ENCODE data around the gene STOML1. TPM values are rescaled to one million over a fixed set of nuclear protein-coding genes. Genes with fewer than 3 reads are reported as not detected.

Gene STOML1
- total RNA-seq, 1 donor from 2014 or later = 15.0 TPM

DNA sequence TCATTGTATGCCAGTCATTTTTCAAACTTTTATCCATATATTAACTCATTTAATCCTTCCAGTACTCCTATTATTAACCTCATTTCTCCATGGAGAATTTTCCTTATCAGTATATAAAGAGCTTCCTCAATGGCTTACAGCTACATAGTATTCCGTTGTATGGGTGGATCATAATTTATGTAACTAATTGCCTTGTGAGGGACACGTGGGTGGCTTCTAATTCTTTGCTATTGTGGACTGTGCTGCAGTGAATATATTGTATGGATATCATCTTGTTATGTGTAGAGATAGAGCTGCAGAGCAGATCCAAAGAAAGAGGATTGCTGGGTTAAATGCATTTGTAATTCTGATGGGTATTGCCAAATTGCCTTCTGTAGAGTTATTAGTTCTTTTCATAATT is 27.6 kb upstream of the STOML1 start:
- DNase-seq (ENCODE audit: low spot score) = no peak

DNA sequence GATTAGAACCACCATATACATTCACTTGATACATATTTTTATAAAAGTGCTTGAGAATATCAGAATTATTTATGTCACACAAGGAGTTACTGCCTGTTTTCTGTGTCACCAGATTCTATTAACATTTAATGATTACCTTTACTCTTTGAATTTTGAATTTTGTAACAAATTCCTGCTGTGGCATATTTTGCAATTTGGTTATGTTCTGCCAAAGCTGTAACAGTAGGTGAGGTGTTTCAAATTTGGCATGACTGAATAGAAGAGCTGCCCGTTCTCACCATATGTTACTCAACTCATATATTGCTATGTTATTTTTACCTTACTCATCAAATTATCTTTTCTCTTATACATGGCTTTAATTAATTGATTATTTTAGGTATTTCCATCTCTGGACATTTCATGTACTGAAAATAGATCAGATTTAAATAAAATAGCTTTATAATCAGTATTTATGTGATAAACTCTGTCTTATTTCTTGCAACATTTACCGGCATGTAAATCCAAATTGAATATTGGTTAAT is 21.3 kb upstream of the STOML1 start:
- DNase-seq (ENCODE audit: low spot score) = no peak

DNA sequence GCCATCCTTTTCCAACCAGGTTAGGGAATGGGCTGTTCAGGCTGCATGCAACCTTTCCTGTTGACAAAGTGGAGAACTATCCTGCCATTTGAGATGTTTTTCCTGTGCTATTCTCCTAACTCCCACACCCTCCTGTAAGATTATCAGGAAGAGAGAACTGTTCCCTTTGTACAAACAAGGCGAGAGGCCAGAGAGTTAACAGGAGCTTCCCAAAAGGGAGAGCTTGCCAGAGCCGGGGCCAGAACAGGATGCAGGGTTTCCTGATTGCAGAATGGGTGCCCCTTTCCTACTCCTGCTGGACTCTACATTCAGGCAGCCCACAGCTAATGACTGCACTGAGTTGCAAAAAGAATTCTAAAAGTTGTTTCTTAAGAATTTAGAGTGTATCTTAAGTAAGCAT is 19.5 kb upstream of the STOML1 start:
- no peak for DNase-seq (ENCODE audit: low spot score)

DNA sequence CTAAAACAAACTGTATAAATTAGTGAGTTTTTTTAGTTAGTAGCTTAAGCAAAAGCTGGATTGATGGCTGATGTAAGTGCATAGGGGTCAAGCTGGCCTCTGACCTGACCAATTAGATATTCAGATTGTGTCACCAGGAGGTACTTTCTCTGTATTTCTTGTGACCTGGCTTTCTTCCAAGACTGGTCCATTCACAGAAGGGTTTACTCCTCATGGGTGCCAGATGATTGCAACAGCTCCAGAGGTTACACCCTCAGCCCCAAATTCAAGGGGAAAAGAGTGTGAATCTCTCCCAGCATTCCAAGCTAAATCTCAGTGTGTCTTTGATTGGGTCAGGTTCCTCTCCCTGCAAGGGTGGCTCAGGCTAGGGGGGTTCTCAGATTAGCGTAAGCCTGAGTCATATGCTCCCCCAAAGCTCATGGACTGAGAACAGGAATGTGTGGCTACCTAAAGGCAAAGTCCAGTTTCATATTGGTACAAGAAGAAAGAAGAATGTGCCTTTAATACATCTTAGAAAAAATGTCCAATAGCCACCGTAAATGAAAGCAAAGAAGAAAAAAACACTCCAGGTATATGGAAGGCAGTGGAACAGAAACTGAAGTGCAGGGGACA is 18.9 kb upstream of the STOML1 start:
- no peak for DNase-seq (ENCODE audit: low spot score)

DNA sequence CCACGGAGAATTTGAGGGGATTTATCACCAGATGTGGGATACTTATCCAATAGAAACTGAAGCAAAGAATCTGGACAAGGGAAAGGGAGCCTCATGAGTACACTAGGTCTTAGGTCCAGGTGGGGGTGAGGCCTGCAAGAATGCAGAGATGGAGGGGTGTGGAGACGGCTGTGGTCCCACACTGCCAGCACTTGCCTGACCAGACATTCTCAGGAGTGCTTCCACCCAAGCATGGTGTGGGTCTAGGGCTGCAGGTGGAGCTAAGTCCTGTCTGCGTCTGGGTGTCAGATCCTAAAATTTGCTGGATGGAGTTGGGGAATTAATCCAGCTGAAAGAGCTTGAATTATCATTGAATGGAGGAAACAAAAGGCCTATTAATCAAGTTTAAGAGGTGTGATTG is 16.8 kb upstream of the STOML1 start:
- DNase-seq (ENCODE audit: low spot score) = no peak

DNA sequence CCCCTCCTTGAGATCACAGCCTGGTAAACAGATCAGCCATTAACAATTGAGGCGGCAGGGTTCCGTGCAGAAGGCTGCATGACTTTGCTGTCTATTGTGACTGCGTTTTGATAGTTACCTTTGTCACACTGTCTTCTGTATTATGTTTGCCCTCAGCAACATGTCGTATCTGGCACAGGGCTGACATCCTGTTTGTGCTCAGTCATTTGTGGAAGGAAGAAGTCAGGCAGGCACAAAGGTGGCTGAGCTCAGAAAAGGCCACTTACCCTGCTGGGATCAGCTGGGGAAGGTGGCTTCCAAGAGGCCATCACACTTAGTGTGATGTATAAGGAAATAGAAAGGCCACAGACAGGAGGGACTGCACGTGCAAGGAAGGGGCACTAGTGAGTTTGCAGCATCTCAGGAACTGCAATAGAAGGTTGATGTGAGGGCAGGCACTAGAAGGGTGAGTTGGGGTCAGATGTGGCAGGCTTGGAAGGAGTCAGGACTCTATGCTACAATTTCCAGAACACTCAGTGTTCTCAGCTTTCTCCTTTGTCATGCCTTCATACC is 15.8 kb upstream of the STOML1 start:
- no peak for DNase-seq (ENCODE audit: low spot score)

DNA sequence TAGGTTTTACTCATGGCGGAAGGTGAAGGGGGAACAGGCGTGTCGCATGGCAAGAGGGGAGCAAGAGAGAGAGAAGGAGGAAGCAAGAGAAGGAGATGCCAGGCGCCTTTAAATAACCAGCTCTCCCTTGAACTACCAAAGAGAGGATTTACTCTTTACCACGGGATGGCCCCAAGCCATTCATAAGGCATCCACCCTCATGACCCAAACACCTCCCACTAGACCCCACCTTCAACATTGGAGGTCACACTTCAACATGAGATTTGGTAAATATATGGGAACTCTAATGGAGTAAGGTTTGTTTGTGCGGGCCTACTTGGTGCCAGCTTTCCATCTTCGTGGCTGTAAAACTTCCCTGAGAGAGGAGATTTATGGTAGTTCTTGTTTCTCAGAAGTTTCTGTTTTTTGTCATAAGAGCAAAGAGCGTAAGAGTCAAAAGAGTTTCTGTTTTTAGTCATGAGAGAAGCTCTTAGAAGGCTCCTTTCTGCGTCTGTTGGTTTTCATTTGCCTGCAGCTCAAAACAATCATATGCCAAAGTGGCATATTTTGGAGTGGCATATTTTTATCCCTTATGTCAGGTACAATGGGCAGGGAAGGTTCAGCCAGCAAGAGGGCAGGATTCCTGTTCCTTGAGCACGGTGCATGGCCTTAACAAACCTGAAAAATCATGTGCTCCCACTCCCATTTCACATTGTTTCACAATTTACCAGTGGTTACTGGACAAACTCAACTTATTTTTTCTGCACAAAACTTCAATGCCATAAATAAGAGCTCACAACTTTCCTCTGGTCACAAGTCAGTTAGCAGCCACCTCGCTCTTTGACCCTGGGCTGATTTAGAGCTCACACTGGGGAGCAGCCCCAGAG is 14.9 kb upstream of the STOML1 start:
- no peak for DNase-seq (ENCODE audit: low spot score)

DNA sequence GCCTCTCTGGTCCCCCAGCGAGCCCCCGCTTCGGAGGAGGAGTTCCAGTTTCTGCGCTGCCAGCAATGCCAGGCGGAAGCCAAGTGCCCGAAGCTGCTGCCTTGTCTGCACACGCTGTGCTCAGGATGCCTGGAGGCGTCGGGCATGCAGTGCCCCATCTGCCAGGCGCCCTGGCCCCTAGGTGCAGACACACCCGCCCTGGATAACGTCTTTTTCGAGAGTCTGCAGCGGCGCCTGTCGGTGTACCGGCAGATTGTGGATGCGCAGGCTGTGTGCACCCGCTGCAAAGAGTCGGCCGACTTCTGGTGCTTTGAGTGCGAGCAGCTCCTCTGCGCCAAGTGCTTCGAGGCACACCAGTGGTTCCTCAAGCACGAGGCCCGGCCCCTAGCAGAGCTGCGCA is 5.9 kb upstream of the STOML1 start:
- DNase-seq (ENCODE audit: low spot score) = no peak

DNA sequence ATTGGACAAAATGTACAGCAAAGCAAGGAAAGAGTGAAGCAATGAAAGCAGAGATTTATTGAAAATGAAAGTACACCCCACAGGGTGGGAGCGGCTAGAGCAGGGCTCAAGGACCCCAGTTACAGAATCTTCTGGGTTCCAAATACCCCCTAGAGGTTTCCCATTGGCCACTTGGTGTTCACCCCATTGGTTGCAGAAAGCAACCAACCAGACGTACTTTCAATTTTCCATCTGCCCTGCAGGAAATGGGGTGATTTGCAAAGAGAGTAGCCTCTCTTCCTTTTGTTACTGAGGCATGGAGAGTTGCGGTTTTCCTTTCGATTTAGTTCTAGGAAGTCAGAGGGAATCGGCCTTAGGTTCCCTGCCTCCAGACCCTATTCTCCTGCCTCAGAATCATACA is 4.8 kb upstream of the STOML1 start:
- no peak for DNase-seq (ENCODE audit: low spot score)

DNA sequence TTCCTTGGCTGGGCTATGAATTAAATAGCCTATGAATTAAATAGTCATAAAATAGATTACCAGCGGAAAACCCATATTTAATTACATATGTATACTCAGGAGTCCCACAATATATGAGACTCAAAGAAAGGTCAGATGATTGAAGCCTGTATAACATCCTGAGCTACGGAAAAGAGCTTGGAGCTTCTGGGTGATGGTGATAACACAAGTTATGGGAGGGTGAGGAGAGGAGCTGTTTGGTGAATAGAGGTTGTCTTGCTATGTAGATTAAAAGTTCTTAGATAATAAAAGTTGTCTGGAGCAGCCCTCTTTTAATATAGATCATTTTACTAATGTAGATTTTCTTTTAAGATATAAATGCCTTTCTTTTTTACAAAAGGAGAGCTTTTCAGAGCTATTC is 4.2 kb upstream of the STOML1 start:
- DNase-seq (ENCODE audit: low spot score) = no peak

DNA sequence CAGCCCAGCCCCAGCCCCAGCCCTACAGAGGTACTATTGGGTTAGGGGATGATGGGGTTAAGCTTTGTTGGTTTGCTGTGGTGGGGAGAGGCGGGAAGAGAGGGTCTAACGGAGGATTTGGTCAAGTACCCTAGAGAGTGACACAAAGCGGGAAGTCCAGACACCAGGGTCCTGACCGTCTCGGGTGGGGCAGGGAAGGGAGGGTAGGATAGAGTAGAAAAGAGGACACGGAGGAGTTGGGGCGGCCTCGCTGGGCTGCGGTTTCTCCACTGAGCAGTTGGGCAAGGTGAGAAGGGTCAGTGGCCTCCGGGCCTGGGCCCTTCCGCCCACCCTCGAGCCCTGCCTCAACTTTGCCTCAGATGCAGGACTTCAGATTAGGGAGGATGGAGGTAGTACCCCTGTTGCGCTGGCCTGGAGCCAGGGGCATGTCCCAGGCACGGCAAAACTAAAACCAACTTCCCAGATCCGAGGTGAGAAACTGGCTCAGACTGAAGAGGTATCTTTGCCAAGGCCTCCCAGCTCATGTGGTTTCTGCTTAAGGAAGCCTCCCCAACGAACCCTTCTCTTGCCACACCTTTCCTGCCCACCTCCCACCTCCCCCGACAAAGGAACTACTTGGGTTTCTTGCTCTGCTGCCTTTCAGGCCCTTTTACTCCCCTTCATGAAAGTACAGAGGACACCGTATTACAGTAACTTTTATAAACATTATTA is 3.0 kb upstream of the STOML1 start:
- DNase-seq (ENCODE audit: low spot score) = no peak

DNA sequence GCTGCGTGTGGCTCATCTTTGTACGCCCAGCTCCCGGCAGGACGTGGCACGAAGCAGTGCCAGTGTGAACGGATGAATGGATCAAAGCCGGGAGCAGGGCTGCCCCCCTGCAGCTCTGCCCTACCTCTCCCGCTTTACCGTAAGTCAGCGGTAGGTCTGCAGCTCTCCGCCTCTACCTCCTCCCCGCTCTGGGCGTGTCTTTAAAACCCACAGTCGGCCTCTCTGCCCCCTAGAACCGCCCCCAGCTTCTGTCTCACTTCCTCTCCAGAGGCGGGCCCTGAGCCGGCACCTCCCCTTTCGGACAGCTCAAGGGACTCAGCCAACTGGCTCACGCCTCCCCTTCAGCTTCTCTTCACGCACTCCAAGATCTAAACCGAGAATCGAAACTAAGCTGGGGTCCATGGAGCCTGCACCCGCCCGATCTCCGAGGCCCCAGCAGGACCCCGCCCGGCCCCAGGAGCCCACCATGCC is 2.4 kb upstream of the STOML1 start, which contains the start of gene PML:
Gene PML, plus strand, starts transcription at position 304 of the 471 bp plus-strand sequence. Its CDS starts 97 bp downstream, at position 401.
- DNase-seq (ENCODE audit: low spot score) = peak; percentile 98

DNA sequence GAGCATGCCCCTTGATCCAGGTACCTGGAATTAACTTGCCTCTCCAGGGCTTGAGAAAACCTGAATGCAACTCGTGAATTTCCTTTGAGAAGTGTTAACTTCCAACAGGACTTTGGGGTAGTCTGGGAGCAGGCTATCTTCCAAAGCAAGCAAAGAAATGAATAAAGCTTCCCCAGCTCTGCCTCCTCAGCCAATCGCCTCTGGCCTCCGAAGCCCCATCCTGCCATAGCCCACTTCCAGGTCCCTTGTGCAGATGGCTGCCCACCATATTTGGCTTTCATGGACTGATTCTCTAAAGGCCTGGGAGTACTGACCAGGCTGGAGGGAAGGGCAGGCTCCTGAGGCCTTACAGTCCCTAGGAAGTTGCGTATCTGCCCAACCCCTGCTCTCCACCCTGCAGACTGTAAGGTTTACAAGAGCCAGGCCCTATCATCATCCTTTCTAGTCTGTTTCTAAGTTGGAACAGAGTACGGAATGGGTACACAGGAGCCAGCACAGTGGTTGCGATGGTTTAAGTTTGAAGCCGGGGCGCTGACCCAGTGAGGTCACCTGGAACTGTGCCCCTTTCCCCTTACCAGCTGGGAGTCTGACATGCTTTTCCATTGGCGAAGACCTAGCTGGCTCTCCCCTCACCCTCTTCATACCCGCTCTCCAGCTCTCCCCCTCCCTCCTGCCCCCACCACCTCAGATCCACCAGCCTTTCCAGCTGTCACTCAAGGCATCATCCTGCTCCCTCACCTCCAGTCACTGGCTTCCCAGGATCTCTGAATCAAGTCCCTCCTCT is 1.3 kb upstream of the STOML1 start:
- no peak for DNase-seq (ENCODE audit: low spot score)

DNA sequence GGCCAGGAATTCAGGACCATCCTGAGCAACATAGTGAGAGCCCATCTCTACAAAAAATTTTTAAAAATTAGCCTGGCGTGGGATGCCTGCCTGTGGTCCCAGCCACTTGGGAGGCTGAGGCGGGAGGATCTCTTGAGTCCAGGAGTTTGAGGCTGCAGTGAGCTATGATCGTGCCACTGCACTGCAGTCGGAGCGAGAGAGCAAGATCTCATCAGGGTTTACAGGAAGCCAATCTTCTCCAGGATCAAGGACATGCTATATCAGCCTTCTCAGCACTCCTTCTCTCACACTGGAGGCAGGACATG is 451 bp upstream of the STOML1 start:
- DNase-seq (ENCODE audit: low spot score) = no peak

DNA sequence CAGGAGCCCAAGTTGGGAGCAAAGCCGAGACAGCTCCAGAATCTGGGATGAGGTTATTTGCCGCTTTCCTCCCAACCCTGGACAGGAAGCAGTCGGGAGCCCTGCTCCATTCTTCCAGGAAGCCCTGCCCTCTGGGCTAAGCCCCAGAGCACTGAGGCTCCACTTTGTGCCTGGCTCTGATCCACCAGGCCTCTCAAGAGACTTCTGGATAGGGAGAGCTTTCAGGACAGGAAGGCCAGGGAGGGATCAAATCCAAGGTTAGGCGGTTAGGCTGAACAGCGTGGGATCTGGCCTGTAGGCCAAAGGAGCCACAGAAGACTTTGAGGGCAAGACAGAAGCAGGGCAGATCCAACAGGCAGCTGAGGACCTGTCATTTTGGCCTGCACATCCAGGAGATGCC is 835 bp downstream of the STOML1 start:
- no peak for DNase-seq (ENCODE audit: low spot score)

DNA sequence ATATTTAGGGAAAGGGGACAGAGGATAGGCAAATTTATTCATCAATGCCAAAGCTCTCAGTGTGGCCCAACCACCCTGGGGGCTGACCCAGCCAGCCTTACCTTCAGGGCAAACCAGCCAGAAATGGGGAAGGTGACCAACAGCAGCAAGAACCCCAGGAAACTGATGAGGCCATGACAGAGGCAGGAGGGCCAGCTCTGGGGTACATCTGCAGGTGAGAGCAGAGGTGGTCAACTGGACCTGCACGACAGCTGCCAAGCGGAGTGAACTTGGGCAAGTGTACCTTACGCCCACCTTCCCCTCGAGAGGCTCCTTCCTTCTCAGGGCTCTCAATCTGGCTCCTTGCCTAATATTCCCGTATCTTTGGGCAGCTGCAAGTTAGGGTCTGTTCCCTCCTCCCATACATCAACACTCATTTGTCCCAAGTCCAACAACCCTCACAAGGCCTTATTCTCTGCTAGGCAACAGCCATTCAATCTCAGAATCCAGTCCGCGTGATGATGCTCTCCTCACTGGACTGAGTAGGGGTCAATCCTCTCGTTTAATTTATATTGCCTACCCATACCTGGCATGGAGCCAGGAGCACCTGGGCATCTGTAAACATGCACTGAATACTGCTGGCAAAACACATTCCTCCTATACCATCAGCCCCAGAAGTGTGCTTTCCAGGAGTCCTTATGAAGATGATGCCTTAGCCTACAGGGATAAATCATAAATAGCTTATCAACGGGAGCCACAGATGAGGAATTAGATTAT is 1.7 kb downstream of the STOML1 start:
- no peak for DNase-seq (ENCODE audit: low spot score)

DNA sequence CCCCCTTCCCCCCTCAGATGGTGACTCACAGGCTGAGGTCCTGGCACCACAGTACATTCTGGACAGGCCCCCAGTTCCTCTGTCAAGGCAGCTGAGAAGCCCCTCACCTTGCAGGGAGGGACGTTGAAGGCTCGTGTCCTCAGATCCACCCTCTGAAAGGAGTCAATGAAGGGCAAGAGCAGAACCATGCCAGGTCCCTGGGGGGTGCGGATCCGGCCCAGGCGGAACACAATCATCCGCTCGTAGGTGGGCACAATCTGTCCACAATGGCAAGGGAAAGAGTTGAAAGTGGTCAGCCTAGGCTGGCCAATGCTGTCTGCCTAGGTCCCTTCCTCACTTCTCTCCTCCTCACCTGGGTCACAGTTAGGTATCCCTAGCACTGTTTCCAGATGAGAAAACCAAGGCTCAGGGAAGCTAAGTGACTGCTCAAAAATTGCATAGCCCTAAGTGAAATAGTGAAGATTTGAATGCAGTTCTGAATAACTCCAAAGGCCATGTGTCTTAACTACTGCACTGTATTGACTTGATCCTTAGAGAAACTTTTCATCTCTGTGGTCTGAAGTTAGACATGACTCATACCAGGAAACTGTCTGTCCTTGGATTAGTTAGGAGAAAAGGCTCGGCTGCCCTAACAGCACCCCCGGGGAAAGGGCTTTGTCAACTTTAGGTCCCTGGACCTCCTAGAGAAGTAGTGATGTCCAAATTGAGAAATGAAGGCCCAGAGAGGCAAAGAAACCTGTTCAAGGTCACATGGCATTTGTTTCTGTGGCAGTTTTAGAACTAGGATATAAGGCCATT is 2.9 kb downstream of the STOML1 start:
- no peak for DNase-seq (ENCODE audit: low spot score)

DNA sequence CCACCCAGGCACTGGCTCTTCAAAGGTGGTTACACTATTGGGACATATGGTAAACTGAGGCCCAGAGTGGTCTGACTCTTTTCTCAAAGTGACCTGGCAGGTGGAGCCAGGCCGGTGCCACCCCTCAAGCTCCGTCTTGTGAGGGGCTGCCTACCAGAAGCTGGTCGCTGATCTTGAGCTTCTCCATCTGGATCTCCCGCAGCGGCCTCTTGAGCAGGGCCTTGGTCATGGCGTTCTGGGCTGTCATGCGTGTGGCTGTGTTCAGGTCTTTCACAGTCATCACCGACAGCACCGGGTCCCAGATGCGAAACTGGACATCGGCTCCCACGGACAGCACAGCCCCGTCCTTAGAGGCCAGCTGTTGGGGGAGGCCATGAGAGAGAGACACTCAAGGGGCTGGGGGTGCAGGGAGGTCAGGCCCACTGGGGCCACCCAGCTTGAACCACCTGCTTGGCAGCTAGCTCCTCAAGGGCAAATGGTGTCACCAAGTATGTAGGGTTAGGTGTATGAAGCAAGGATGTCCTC is 3.6 kb downstream of the STOML1 start:
- DNase-seq (ENCODE audit: low spot score) = no peak

DNA sequence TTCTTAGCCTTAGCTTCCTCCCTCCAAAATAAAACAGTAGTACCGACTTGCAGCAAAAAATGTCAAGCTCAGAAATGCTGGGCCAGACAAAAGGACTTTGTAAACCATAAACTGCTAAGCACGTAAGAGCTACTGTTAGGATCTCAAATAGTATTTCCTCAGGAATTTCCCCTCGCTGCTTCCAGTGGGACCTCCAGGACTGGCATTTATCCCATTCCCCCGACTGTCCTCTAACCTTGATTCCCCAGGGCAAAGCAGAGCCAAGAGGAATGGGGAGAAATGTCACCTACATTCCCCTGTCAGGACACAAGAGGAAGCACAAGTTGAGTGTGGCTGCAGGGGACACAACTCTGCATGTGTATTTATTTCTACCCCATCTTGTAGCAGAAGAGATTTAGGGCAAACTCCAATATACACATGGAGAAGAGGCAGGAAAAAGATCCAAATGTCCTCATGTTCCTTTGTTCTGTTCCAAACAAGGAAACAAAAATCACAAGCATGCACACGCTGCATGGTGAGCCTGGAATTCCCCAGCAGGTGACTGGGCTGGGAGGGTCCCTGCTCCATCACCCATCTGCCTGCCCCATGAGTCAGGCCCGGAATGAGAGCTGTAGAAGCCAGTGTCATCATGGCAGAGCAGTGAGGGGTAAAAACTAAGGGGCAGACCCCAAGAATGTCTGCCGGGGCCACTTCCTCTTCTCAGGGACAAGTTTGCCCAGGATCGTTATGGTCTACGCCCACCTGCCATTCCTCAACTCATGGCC is 4.2 kb downstream of the STOML1 start:
- DNase-seq (ENCODE audit: low spot score) = no peak

Data from ureter (tissue), 1 donor.